OCI-LY3 (cell line): Measurements from ENCODE around the gene LNPEP.
A peak's percentile ranks its signal among the peaks of the same experiment; 100 is the strongest.

ENCODE experiments used
- H2AFZ ChIP-seq: fragments of 200-600, 300-600 bp; shearing (Covaris generic); 2 replicates; pipeline ENCODE4 v1.6.0; 2014; ENCODE audit warnings: antibody characterized with exemption, low read depth, low read length
- H3K27ac ChIP-seq: fragments of 200-600, 300-600 bp; sonication (generic); 2 replicates; pipeline ENCODE4 v1.5.1; 2014; ENCODE audit warnings: mild to moderate bottlenecking, low read length, moderate library complexity, mixed read lengths
- H3K27me3 ChIP-seq: fragments of 200-600, 300-600 bp; sonication (generic); 2 replicates; pipeline ENCODE4 v1.6.1; 2014; ENCODE audit warnings: low read depth, low read length, mixed read lengths
- H3K36me3 ChIP-seq: fragments of 200-600, 300-600 bp; sonication (generic); replicated peaks from 2 replicates; pipeline ENCODE3; 2014; ENCODE audit warnings: low read depth, low read length, mixed read lengths
- H3K4me1 ChIP-seq: fragments of 300-600, 200-600 bp; sonication (generic); 2 replicates; pipeline ENCODE4 v1.6.1; 2014; ENCODE audit warnings: low read length, mixed read lengths
- H3K4me2 ChIP-seq: fragments of 200-600, 300-600 bp; sonication (generic); 2 replicates; pipeline ENCODE4 v1.6.1; 2014; ENCODE audit warnings: low read length, mixed read lengths
- H3K4me3 ChIP-seq: fragments of 300-600, 200-600 bp; sonication (generic); 2 replicates; pipeline ENCODE4 v1.5.1; 2014; ENCODE audit warnings: antibody characterized with exemption, mild to moderate bottlenecking, low read length, moderate library complexity
- H3K79me2 ChIP-seq: fragments of 300-600, 200-600 bp; shearing (Covaris generic); 2 replicates; pipeline ENCODE4 v1.6.1; 2014; ENCODE audit warnings: mild to moderate bottlenecking, low read length, mixed read lengths
- H3K9ac ChIP-seq: fragments of 300-600, 200-600 bp; shearing (Covaris generic); 2 replicates; pipeline ENCODE4 v1.6.0; 2014; ENCODE audit warnings: mild to moderate bottlenecking, low read length, moderate library complexity
- H3K9me3 ChIP-seq: fragments of 200-600, 300-600 bp; shearing (Covaris generic); 2 replicates; pipeline ENCODE4 v1.6.1; 2014; ENCODE audit warnings: low read length, mixed read lengths; ENCODE audit not compliant: insufficient read depth
- H4K20me1 ChIP-seq: fragments of 200-600, 300-600 bp; sonication (generic); 2 replicates; pipeline ENCODE4 v1.6.1; 2016; ENCODE audit warnings: low read length, mixed read lengths; ENCODE audit not compliant: insufficient read depth
- EZH2phosphoT487 ChIP-seq: fragments of 200-600 bp; shearing (Covaris generic); IDR thresholded peaks from 2 replicates; pipeline ENCODE4 v1.6.1; 2018; ENCODE audit warnings: antibody characterized with exemption, mixed run types, low read depth
- TF ChIP-seq, protein P1 (sequence below): fragments of 200-600, 300-600 bp; sonication (generic); IDR thresholded peaks from 2 replicates; pipeline ENCODE4 v1.5.1; 2014; ENCODE audit warnings: antibody characterized with exemption, low read length, low read depth

Gene LNPEP

GRCh38 chr5:97009921-97010320 is 74.0 kb downstream of the LNPEP start:
- H4K20me1 ChIP-seq, result no peaks in the 10 kb centered on the region
- no peak overlapping the region for H2AFZ ChIP-seq
- peaks cover 18% of the 10 kb centered on the region for H3K36me3 ChIP-seq
- no peaks in the 10 kb centered on the region for H3K9me3 ChIP-seq
- peak overlapping the region; percentile 60; the same call in 1 of the 2 replicates for H3K4me2 ChIP-seq
- TF ChIP-seq EZH2phosphoT487, result no peak
- TF ChIP-seq, protein P1, sequence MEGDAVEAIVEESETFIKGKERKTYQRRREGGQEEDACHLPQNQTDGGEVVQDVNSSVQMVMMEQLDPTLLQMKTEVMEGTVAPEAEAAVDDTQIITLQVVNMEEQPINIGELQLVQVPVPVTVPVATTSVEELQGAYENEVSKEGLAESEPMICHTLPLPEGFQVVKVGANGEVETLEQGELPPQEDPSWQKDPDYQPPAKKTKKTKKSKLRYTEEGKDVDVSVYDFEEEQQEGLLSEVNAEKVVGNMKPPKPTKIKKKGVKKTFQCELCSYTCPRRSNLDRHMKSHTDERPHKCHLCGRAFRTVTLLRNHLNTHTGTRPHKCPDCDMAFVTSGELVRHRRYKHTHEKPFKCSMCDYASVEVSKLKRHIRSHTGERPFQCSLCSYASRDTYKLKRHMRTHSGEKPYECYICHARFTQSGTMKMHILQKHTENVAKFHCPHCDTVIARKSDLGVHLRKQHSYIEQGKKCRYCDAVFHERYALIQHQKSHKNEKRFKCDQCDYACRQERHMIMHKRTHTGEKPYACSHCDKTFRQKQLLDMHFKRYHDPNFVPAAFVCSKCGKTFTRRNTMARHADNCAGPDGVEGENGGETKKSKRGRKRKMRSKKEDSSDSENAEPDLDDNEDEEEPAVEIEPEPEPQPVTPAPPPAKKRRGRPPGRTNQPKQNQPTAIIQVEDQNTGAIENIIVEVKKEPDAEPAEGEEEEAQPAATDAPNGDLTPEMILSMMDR, result no peak
- H3K27me3 ChIP-seq, result no peaks in the 10 kb centered on the region
- no peak overlapping the region for H3K27ac ChIP-seq
- no peak overlapping the region for H3K4me3 ChIP-seq
- H3K9ac ChIP-seq, result no peak overlapping the region
- H3K4me1 ChIP-seq, result peaks cover 16% of the 10 kb centered on the region
- no peaks in the 10 kb centered on the region for H3K79me2 ChIP-seq

GRCh38 chr5:97010606-97011005 is 74.7 kb downstream of the LNPEP start:
- H3K9me3 ChIP-seq, result no peaks in the 10 kb centered on the region
- H3K4me3 ChIP-seq, result no peak overlapping the region
- H3K4me1 ChIP-seq, result peaks cover 16% of the 10 kb centered on the region
- peaks cover 19% of the 10 kb centered on the region for H3K36me3 ChIP-seq
- no peaks in the 10 kb centered on the region for H3K79me2 ChIP-seq
- no peak overlapping the region for H3K4me2 ChIP-seq
- TF ChIP-seq, protein P1, result no peak
- TF ChIP-seq EZH2phosphoT487, result no peak
- no peak overlapping the region for H3K27ac ChIP-seq
- H2AFZ ChIP-seq, result no peak overlapping the region
- H3K9ac ChIP-seq, result no peak overlapping the region
- H3K27me3 ChIP-seq, result no peaks in the 10 kb centered on the region
- H4K20me1 ChIP-seq, result no peaks in the 10 kb centered on the region

- H2AFZ ChIP-seq, result no peak overlapping the region
- no peaks in the 10 kb centered on the region for H3K27me3 ChIP-seq
- H3K4me2 ChIP-seq, result no peak overlapping the region
- no peak overlapping the region for H3K27ac ChIP-seq
- no peak overlapping the region for H3K9ac ChIP-seq
- H3K4me3 ChIP-seq, result no peak overlapping the region
- H3K9me3 ChIP-seq, result no peaks in the 10 kb centered on the region
- peaks cover 15% of the 10 kb centered on the region for H3K36me3 ChIP-seq
- H3K4me1 ChIP-seq, result peaks cover 16% of the 10 kb centered on the region
- no peaks in the 10 kb centered on the region for H4K20me1 ChIP-seq
- no peak for TF ChIP-seq EZH2phosphoT487
- TF ChIP-seq, protein P1, result no peak
- no peaks in the 10 kb centered on the region for H3K79me2 ChIP-seq
Observed at GRCh38 chr5:97011567-97011966, 75.7 kb downstream of the LNPEP start.

GRCh38 chr5:97019435-97020117 is 83.7 kb downstream of the LNPEP start:
- H3K36me3 ChIP-seq, result peaks cover 16% of the 10 kb centered on the region
- no peak overlapping the region for H3K4me3 ChIP-seq
- H3K4me2 ChIP-seq, result no peak overlapping the region
- no peaks in the 10 kb centered on the region for H3K79me2 ChIP-seq
- no peak overlapping the region for H3K27ac ChIP-seq
- peaks cover 6% of the 10 kb centered on the region for H3K4me1 ChIP-seq
- H2AFZ ChIP-seq, result no peak overlapping the region
- no peak overlapping the region for H3K9ac ChIP-seq
- TF ChIP-seq EZH2phosphoT487, result no peak
- TF ChIP-seq, protein P1, result no peak
- no peaks in the 10 kb centered on the region; the same call in 1 of the 2 replicates for H4K20me1 ChIP-seq
- no peaks in the 10 kb centered on the region for H3K9me3 ChIP-seq
- H3K27me3 ChIP-seq, result no peaks in the 10 kb centered on the region
